ENCODE results near the gene MIGA2.

Gene MIGA2

GRCh38 chr9:129042016-129042415 lies 5.6 kb downstream of the MIGA2 start:
- H3K27ac ChIP-seq (ENCODE audit: low read length): no peak overlapping the region
- H3K4me3 ChIP-seq (ENCODE audit: low read depth in 1 of 2, low read length in 2 of 2): no peak overlapping the region
- H3K36me3 ChIP-seq (ENCODE audit: control insufficient read depth in 1 of 2, insufficient read depth in 2 of 2, low read length in 2 of 2): peaks cover 12 to 48% of the 10 kb centered on the region in 2 donors
- no peaks in the 10 kb centered on the region for H3K27me3 ChIP-seq (ENCODE audit: low read depth, low read length)
- H3K9me3 ChIP-seq (ENCODE audit: control insufficient read depth in 1 of 2, low read length in 2 of 2): no peaks in the 10 kb centered on the region
- H3K4me1 ChIP-seq (ENCODE audit: control insufficient read depth in 1 of 2, insufficient read depth in 2 of 2, low read length in 2 of 2): peaks cover 15 to 19% of the 10 kb centered on the region in 2 donors

GRCh38 chr9:129052592-129052991 lies 16.2 kb downstream of the MIGA2 start:
- Histone ChIP-seq H3K27ac (ENCODE audit: low read length) (no peak overlapping the region), H3K36me3 (ENCODE audit: control insufficient read depth in 1 of 2, insufficient read depth in 2 of 2, low read length in 2 of 2) (peaks cover 24 to 54% of the 10 kb centered on the region in 2 donors), H3K4me3 (ENCODE audit: low read depth in 1 of 2, low read length in 2 of 2) (no peak overlapping the region), H3K9me3 (ENCODE audit: control insufficient read depth in 1 of 2, low read length in 2 of 2) (no peaks in the 10 kb centered on the region), H3K27me3 (ENCODE audit: low read depth, low read length) (no peaks in the 10 kb centered on the region), H3K4me1 (ENCODE audit: control insufficient read depth in 1 of 2, insufficient read depth in 2 of 2, low read length in 2 of 2) (no peaks in the 10 kb centered on the region)

GRCh38 chr9:129053020-129053419 lies 16.6 kb downstream of the MIGA2 start:
- no peaks in the 10 kb centered on the region for H3K9me3 ChIP-seq (ENCODE audit: control insufficient read depth in 1 of 2, low read length in 2 of 2)
- no peaks in the 10 kb centered on the region for H3K4me1 ChIP-seq (ENCODE audit: control insufficient read depth in 1 of 2, insufficient read depth in 2 of 2, low read length in 2 of 2)
- H3K36me3 ChIP-seq (ENCODE audit: control insufficient read depth in 1 of 2, insufficient read depth in 2 of 2, low read length in 2 of 2): peaks cover 24 to 51% of the 10 kb centered on the region in 2 donors
- H3K27ac ChIP-seq (ENCODE audit: low read length): no peak overlapping the region
- H3K27me3 ChIP-seq (ENCODE audit: low read depth, low read length): no peaks in the 10 kb centered on the region
- H3K4me3 ChIP-seq (ENCODE audit: low read depth in 1 of 2, low read length in 2 of 2): no peak overlapping the region

GRCh38 chr9:129054163-129054851 lies 17.9 kb downstream of the MIGA2 start:
- Histone ChIP-seq H3K36me3 (ENCODE audit: control insufficient read depth in 1 of 2, insufficient read depth in 2 of 2, low read length in 2 of 2) (peaks cover 14 to 44% of the 10 kb centered on the region in 2 donors), H3K27me3 (ENCODE audit: low read depth, low read length) (no peaks in the 10 kb centered on the region), H3K27ac (ENCODE audit: low read length) (no peak overlapping the region), H3K9me3 (ENCODE audit: control insufficient read depth in 1 of 2, low read length in 2 of 2) (no peaks in the 10 kb centered on the region), H3K4me1 (ENCODE audit: control insufficient read depth in 1 of 2, insufficient read depth in 2 of 2, low read length in 2 of 2) (no peaks in the 10 kb centered on the region), H3K4me3 (ENCODE audit: low read depth in 1 of 2, low read length in 2 of 2) (no peak overlapping the region)

- Histone ChIP-seq H3K9me3 (ENCODE audit: control insufficient read depth in 1 of 2, low read length in 2 of 2) (no peaks in the 10 kb centered on the region), H3K27me3 (ENCODE audit: low read depth, low read length) (no peaks in the 10 kb centered on the region), H3K4me3 (ENCODE audit: low read depth in 1 of 2, low read length in 2 of 2) (no peak overlapping the region), H3K4me1 (ENCODE audit: control insufficient read depth in 1 of 2, insufficient read depth in 2 of 2, low read length in 2 of 2) (no peaks in the 10 kb centered on the region), H3K27ac (ENCODE audit: low read length) (no peak overlapping the region), H3K36me3 (ENCODE audit: control insufficient read depth in 1 of 2, insufficient read depth in 2 of 2, low read length in 2 of 2) (peaks cover 22 to 58% of the 10 kb centered on the region in 2 donors)
These were observed 22.8 kb downstream of the MIGA2 start for GRCh38 chr9:129058965-129059795.

- Histone ChIP-seq H3K4me3 (ENCODE audit: low read depth in 1 of 2, low read length in 2 of 2) (no peak overlapping the region), H3K9me3 (ENCODE audit: control insufficient read depth in 1 of 2, low read length in 2 of 2) (no peaks in the 10 kb centered on the region), H3K27ac (ENCODE audit: low read length) (no peak overlapping the region), H3K27me3 (ENCODE audit: low read depth, low read length) (no peaks in the 10 kb centered on the region), H3K4me1 (ENCODE audit: control insufficient read depth in 1 of 2, insufficient read depth in 2 of 2, low read length in 2 of 2) (no peaks in the 10 kb centered on the region), H3K36me3 (ENCODE audit: control insufficient read depth in 1 of 2, insufficient read depth in 2 of 2, low read length in 2 of 2) (peaks cover 18 to 60% of the 10 kb centered on the region in 2 donors)
These were observed 23.7 kb downstream of the MIGA2 start for GRCh38 chr9:129059796-129060785.

GRCh38 chr9:129060991-129061390 lies 24.6 kb downstream of the MIGA2 start:
- peaks cover 23 to 69% of the 10 kb centered on the region in 2 donors for H3K36me3 ChIP-seq (ENCODE audit: control insufficient read depth in 1 of 2, insufficient read depth in 2 of 2, low read length in 2 of 2)
- no peaks in the 10 kb centered on the region for H3K9me3 ChIP-seq (ENCODE audit: control insufficient read depth in 1 of 2, low read length in 2 of 2)
- no peaks in the 10 kb centered on the region for H3K4me1 ChIP-seq (ENCODE audit: control insufficient read depth in 1 of 2, insufficient read depth in 2 of 2, low read length in 2 of 2)
- no peak overlapping the region for H3K27ac ChIP-seq (ENCODE audit: low read length)
- no peak overlapping the region for H3K4me3 ChIP-seq (ENCODE audit: low read depth in 1 of 2, low read length in 2 of 2)
- no peaks in the 10 kb centered on the region for H3K27me3 ChIP-seq (ENCODE audit: low read depth, low read length)

GRCh38 chr9:129063061-129063460 lies 26.6 kb downstream of the MIGA2 start:
- Histone ChIP-seq H3K9me3 (ENCODE audit: control insufficient read depth in 1 of 2, low read length in 2 of 2) (no peaks in the 10 kb centered on the region), H3K4me3 (ENCODE audit: low read depth in 1 of 2, low read length in 2 of 2) (no peak overlapping the region), H3K36me3 (ENCODE audit: control insufficient read depth in 1 of 2, insufficient read depth in 2 of 2, low read length in 2 of 2) (peaks cover 24 to 75% of the 10 kb centered on the region in 2 donors), H3K27me3 (ENCODE audit: low read depth, low read length) (no peaks in the 10 kb centered on the region), H3K4me1 (ENCODE audit: control insufficient read depth in 1 of 2, insufficient read depth in 2 of 2, low read length in 2 of 2) (no peaks in the 10 kb centered on the region), H3K27ac (ENCODE audit: low read length) (no peak overlapping the region)

- H3K27me3 ChIP-seq (ENCODE audit: low read depth, low read length): no peaks in the 10 kb centered on the region
- peaks cover 21 to 82% of the 10 kb centered on the region in 2 donors for H3K36me3 ChIP-seq (ENCODE audit: control insufficient read depth in 1 of 2, insufficient read depth in 2 of 2, low read length in 2 of 2)
- no peak overlapping the region for H3K4me3 ChIP-seq (ENCODE audit: low read depth in 1 of 2, low read length in 2 of 2)
- H3K4me1 ChIP-seq (ENCODE audit: control insufficient read depth in 1 of 2, insufficient read depth in 2 of 2, low read length in 2 of 2): no peaks in the 10 kb centered on the region
- H3K27ac ChIP-seq (ENCODE audit: low read length): no peak overlapping the region
- no peaks in the 10 kb centered on the region for H3K9me3 ChIP-seq (ENCODE audit: control insufficient read depth in 1 of 2, low read length in 2 of 2)
These were observed 28.1 kb downstream of the MIGA2 start for GRCh38 chr9:129064499-129064908.

GRCh38 chr9:129068110-129068509 lies 31.7 kb downstream of the MIGA2 start:
- Histone ChIP-seq H3K9me3 (ENCODE audit: control insufficient read depth in 1 of 2, low read length in 2 of 2) (no peaks in the 10 kb centered on the region), H3K4me3 (ENCODE audit: low read depth in 1 of 2, low read length in 2 of 2) (no peak overlapping the region), H3K27me3 (ENCODE audit: low read depth, low read length) (no peaks in the 10 kb centered on the region), H3K27ac (ENCODE audit: low read length) (no peak overlapping the region), H3K4me1 (ENCODE audit: control insufficient read depth in 1 of 2, insufficient read depth in 2 of 2, low read length in 2 of 2) (no peaks in the 10 kb centered on the region), H3K36me3 (ENCODE audit: control insufficient read depth in 1 of 2, insufficient read depth in 2 of 2, low read length in 2 of 2) (peaks cover 10 to 68% of the 10 kb centered on the region in 2 donors)
